ENCODE measurements around the gene CRYGN.

CRYGN gene

GRCh38 chr7:151472644-151473380 is 32.9 kb upstream of the CRYGN start:
- TF ChIP-seq CTCF (IDR thresholded peaks at IDR 0.05; ENCODE audit: insufficient read depth, low read length, poor library complexity, severe bottlenecking): no peak
- Histone ChIP-seq H3K27me3 (replicated peaks; ENCODE audit: control insufficient read depth, insufficient read depth, low read length) (no peaks in the 10 kb centered on the region), H3K36me3 (ENCODE audit: control insufficient read depth, insufficient read depth, low read length) (peaks cover 4% of the 10 kb centered on the region), H3K4me3 (replicated peaks; ENCODE audit: low read depth, low read length) (peak overlapping the region; percentile 25)
- DNase-seq (ENCODE audit: extremely low read depth, insufficient read length): peak; percentile 74

- no peaks in the 10 kb centered on the region for H3K27me3 ChIP-seq (replicated peaks; ENCODE audit: control insufficient read depth, insufficient read depth, low read length)
- no peak for DNase-seq (ENCODE audit: extremely low read depth, insufficient read length)
- H3K4me3 ChIP-seq (replicated peaks; ENCODE audit: low read depth, low read length): no peak overlapping the region
- TF ChIP-seq CTCF (IDR thresholded peaks at IDR 0.05; ENCODE audit: insufficient read depth, low read length, poor library complexity, severe bottlenecking): no peak
- peaks cover 14% of the 10 kb centered on the region for H3K36me3 ChIP-seq (ENCODE audit: control insufficient read depth, insufficient read depth, low read length)
These were observed 30.8 kb upstream of the CRYGN start for GRCh38 chr7:151470711-151471110.

GRCh38 chr7:151469281-151469680 is 29.3 kb upstream of the CRYGN start:
- no peak for DNase-seq (ENCODE audit: extremely low read depth, insufficient read length)
- Histone ChIP-seq H3K4me3 (replicated peaks; ENCODE audit: low read depth, low read length) (no peak overlapping the region), H3K36me3 (ENCODE audit: control insufficient read depth, insufficient read depth, low read length) (peaks cover 19% of the 10 kb centered on the region), H3K27me3 (replicated peaks; ENCODE audit: control insufficient read depth, insufficient read depth, low read length) (no peaks in the 10 kb centered on the region)
- no peak for TF ChIP-seq CTCF (IDR thresholded peaks at IDR 0.05; ENCODE audit: insufficient read depth, low read length, poor library complexity, severe bottlenecking)

DNA sequence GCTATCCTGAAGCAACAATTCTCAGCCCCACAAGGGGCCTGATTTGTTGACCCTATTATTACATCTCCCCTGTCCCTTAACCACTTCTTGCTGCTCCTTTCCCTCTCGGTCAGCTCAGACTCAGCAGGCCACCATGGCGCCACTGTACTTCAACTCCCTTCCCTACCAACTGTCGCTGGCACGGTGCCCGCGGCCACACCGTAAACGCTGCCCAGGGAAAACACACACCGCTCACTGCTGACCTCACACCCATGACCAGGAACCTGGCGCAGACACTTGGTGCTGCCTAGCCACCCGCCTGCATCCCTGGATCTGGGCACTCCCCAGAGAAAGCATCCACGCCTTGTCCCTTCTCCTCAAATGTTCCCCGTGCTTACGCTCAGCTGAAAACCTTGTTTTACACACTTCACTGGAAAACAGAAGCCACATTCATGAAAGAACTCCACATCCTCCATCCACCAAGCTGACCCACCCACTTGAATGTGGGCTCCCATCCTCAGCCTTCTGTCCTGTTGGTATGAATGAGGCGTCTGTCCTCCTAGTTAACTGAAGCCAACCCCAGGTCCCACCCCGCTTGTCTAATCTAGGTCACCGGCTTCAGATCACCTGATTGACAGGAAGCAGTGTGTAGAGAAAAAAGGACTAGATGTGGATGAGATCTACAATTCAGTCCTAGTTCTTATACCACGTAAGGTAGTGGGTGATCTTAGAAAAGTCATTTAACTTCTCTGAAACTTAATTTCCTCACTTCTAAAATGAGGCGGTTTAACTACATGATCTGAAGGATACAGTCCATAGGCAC is 28.5 kb upstream of the CRYGN start:
- H3K27me3 ChIP-seq (replicated peaks; ENCODE audit: control insufficient read depth, insufficient read depth, low read length): no peaks in the 10 kb centered on the region
- H3K4me3 ChIP-seq (replicated peaks; ENCODE audit: low read depth, low read length): no peak overlapping the region
- DNase-seq (ENCODE audit: extremely low read depth, insufficient read length): no peak
- TF ChIP-seq CTCF (IDR thresholded peaks at IDR 0.05; ENCODE audit: insufficient read depth, low read length, poor library complexity, severe bottlenecking): no peak
- peaks cover 19% of the 10 kb centered on the region for H3K36me3 ChIP-seq (ENCODE audit: control insufficient read depth, insufficient read depth, low read length)

GRCh38 chr7:151465169-151465568 is 25.2 kb upstream of the CRYGN start:
- DNase-seq (ENCODE audit: extremely low read depth, insufficient read length): no peak

More at GRCh38 chr7:151465169-151465568, 25.2 kb upstream of the CRYGN start:
- Histone ChIP-seq H3K4me3 (replicated peaks; ENCODE audit: low read depth, low read length) (no peak overlapping the region), H3K27me3 (replicated peaks; ENCODE audit: control insufficient read depth, insufficient read depth, low read length) (no peaks in the 10 kb centered on the region), H3K36me3 (ENCODE audit: control insufficient read depth, insufficient read depth, low read length) (peaks cover 19% of the 10 kb centered on the region)
- no peak for TF ChIP-seq CTCF (IDR thresholded peaks at IDR 0.05; ENCODE audit: insufficient read depth, low read length, poor library complexity, severe bottlenecking)

All from GM06990 (cell line).